Skin of body (tissue), 2 donors: Measurements from ENCODE around the gene PML. TPM values are rescaled to one million over a fixed set of nuclear protein-coding genes. Genes with fewer than 3 reads are reported as not detected.
"Not testable (repeated sequence)": the region's sequence is repeated elsewhere in the genome, so short reads cannot be mapped to it uniquely, and the experiment has no call there.

ENCODE experiments used
- DNase-seq: peaks from one replicate; lab custom pipeline; 2025; lab: John Stamatoyannopoulos, UW
- total RNA-seq: library from RNA; depleted of rRNA; stranded (reverse); fragments of >200 nt; gene quantifications from one replicate; pipeline ENCODE4 v1.2.3, GENCODE V29; 2014

The PML gene
- total RNA-seq, 1 donor from 2014 or later: 28.6 TPM

- no peak for DNase-seq
Observed at GRCh38 chr15:73957276-73957675, 37.2 kb upstream of the PML start.

- DNase-seq: no peak
Observed at GRCh38 chr15:73957785-73958184, 36.7 kb upstream of the PML start.

GRCh38 chr15:73959012-73959581, 35.4 kb upstream of the PML start:
- DNase-seq: peak; percentile 20

GRCh38 chr15:73959801-73960200, 34.7 kb upstream of the PML start:
- DNase-seq: no peak

- DNase-seq: not testable (repeated sequence)
Observed at GRCh38 chr15:73960472-73961070, 33.9 kb upstream of the PML start.

- DNase-seq: no peak
Observed at GRCh38 chr15:73962433-73962832, 32.1 kb upstream of the PML start.

- DNase-seq: peak; percentile 18
Observed at GRCh38 chr15:73964736-73965093, 29.8 kb upstream of the PML start.

GRCh38 chr15:73965094-73965757, 29.3 kb upstream of the PML start:
- DNase-seq: no peak

GRCh38 chr15:73965758-73966113, 28.8 kb upstream of the PML start:
- peak; percentile 28 for DNase-seq

- DNase-seq: no peak
Observed at GRCh38 chr15:73968461-73968860, 26.1 kb upstream of the PML start.

GRCh38 chr15:73969151-73969759, 25.3 kb upstream of the PML start:
- DNase-seq: no peak

- DNase-seq: peak; percentile 69
Observed at GRCh38 chr15:73972984-73973682, 21.4 kb upstream of the PML start.

- not testable (repeated sequence) for DNase-seq
Observed at GRCh38 chr15:73973683-73974200, 20.8 kb upstream of the PML start.

GRCh38 chr15:73975440-73976125, 18.9 kb upstream of the PML start:
- DNase-seq: not testable (repeated sequence)

- DNase-seq: no peak
Observed at GRCh38 chr15:73978896-73979295, 15.6 kb upstream of the PML start.

GRCh38 chr15:73979636-73980035, 14.9 kb upstream of the PML start:
- DNase-seq: no peak

GRCh38 chr15:73981761-73982221, 12.7 kb upstream of the PML start:
- DNase-seq: no peak

- DNase-seq: peak; percentile 89
Observed at GRCh38 chr15:73982222-73982962, 12.1 kb upstream of the PML start.

GRCh38 chr15:73983211-73983727, 11.2 kb upstream of the PML start:
- no peak for DNase-seq

- DNase-seq: no peak
Observed at GRCh38 chr15:73983773-73984172, 10.7 kb upstream of the PML start.
